ENCODE data around the gene CNGA3. TPM values are rescaled to one million over a fixed set of nuclear protein-coding genes. Genes with fewer than 3 reads are reported as not detected.
"Not testable (repeated sequence)": the region's sequence is repeated elsewhere in the genome, so short reads cannot be mapped to it uniquely, and the experiment has no call there.

The CNGA3 gene
- 0.85 TPM for total RNA-seq
- polyA plus RNA-seq: 0.15 TPM

DNA sequence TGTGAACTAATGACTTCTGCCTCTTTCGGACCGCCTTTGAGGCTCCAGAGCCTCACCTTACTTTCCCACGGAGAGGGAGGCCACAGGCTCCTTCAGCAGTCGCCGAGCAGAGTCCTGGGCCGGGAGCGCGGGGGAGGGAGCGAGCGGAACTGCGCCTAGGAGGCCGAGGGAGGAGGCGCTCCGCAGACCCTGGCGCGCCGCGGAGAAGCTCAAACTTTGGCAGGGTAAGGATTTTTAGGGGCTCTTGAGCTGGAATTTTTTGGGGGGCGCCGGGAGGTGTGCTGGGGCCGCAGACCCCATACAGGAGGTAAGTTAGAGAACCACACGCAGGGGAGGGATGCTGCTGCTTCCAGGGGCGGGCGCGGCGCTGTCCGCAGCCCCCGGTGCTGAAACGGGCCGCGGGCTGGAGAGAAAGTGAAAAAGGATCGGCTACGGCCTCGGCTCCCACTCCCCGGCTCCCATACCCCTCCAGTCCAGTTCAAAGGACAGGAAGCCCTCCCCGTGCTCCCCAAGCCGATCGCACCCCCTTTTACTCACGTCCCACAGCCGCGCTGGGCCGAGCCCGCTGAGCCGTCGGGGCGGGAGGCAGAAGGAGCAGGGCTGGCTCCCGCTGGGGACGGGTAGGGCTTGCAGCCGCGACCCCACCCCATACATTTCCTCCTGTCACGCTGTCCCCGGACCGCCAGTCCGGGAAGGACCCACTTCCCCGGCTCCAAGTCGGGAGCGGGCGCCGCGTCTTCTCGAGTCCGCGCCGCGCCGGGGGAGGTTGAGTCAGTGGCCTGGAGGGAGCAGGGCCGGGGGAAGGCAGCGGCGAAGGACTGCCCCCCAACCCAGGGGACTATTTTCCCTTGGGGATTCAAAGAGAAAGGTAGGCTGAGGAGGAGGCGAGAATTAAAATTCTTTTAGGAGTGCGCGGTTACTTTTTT lies at the start of gene CNGA3:
Gene CNGA3 (plus strand): TSS at position 146 of the 926 bp plus-strand sequence. CDS start 23,520 bp downstream, outside the sequence.
- WGBS: 2% methylated on average over 72 of the region's 72 CpGs
- Histone ChIP-seq H3K4me3 (ENCODE audit: low read depth, low read length) (no peak within 1 kb of the TSS), H3K36me3 (ENCODE audit: insufficient read depth) (no peaks in the 10 kb centered on the region), H3K4me1 (ENCODE audit: insufficient read depth) (no peaks in the 10 kb centered on the region), H3K27ac (ENCODE audit: low read depth) (no peak within 1 kb of the TSS)
- DNase-seq (ENCODE audit: extremely low spot score): no peak

DNA sequence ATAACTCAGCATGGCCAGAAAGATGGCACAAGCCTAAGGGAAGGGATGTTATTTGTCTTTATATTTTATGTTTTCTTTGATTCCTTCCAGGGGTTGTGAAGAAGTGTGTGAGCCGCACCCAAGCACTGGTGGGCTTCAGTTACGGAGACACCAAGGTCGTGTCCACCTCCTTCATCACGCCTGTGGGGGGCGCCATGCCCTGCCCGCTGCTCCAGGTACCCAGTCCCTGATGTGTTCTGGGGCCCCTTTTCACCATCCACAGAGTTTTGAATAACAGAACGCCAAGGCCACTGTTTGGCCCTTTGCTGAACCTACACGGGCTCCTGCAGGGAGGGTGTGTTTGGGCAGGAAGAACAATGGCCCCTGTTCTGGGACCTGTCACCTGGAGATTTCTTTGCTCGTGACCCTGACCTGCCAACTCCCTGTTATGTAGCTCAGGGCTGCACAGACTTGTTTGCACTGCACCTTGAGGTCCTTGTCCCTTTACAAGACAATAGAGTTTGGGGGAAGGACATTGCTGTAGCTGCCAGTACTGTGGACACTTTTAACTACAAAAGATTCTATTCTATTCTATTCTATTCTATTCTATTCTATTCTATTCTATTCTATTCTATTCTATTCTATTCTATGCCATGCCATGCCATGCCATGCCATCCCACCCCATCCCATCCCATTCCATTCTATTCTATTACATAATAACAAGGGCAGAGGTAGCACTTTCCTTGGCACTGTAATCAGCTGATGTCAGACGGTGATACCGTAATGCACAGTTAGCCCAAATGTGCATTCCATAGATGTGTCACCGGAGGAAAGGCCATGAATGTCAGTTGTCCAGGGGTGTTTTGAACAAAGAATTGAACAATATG lies 48.2 kb upstream of the CNGA3 start:
- no peak overlapping the region for H3K4me3 ChIP-seq (ENCODE audit: low read depth, low read length)
- H3K36me3 ChIP-seq (ENCODE audit: insufficient read depth): no peaks in the 10 kb centered on the region
- no peak for DNase-seq (ENCODE audit: extremely low spot score)
- no peak overlapping the region for H3K27ac ChIP-seq (ENCODE audit: low read depth)
- H3K4me1 ChIP-seq (ENCODE audit: insufficient read depth): no peaks in the 10 kb centered on the region
- WGBS: 76% methylated on average over 12 of the region's 12 CpGs

DNA sequence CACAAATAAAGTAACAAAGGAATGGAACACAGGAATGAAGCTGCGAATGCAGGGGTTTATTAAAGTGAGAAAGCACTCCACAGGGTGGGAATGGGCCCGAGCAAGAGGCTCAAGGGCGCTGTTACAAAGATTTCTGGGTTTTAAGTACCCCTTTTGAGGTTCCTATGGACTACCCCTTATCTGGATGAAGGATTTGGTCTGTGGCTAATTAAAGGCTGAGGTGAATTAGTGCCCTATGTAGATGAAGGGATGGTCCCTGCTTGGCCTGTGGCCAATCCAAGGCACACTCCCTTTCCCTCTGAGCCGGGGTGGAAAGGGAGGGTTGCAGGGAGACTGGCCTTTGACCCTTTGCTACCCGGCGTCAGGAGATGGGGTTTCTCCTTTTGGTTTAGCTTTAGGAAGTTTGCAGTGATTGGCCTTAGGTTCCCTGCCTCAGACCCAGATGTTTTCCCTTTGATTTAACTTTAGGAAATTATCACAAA lies 47.5 kb upstream of the CNGA3 start:
- DNase-seq (ENCODE audit: extremely low spot score): no peak
- 66% methylated on average over 6 of the region's 6 CpGs for WGBS

DNA sequence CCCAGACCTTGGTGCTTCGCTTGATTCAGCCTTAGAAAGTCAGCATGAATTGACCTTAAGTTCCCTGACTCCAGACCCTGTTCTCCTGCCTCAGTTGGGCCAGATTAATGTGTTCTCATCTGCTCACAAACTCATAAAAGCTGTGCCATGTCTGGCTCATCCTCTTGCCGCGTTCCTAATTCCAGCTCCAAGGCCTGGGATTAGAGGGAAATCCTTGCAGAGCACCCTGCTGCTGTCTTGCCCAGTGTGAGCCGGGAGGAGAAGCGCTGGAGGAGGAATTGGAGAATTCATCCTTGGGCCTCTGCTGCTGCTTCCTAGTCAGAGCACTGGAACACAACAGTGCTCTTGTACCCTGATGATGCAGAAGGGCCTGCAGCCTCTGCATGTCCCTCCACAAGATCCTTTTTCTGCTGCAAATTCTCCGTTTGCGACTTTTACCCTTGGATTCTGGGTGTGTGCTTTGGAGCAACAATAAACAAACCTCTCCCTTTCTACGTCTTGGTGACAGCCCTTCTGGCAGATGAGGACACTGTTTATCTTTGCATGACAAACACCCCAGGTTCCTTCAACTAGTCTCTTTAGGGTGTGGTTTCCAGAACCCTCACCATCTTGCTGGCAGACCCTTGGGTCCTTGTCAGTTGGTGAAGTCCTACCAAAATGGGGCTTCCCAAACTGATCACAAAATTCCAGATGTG lies 46.9 kb upstream of the CNGA3 start:
- Histone ChIP-seq H3K4me3 (ENCODE audit: low read depth, low read length) (no peak overlapping the region), H3K36me3 (ENCODE audit: insufficient read depth) (no peaks in the 10 kb centered on the region), H3K4me1 (ENCODE audit: insufficient read depth) (no peaks in the 10 kb centered on the region), H3K27ac (ENCODE audit: low read depth) (no peak overlapping the region)
- WGBS: 48% methylated on average over 8 of the region's 8 CpGs
- no peak for DNase-seq (ENCODE audit: extremely low spot score)

More for the DNA sequence above, 47.5 kb upstream of the CNGA3 start:
- H3K27ac ChIP-seq (ENCODE audit: low read depth): no peak overlapping the region
- H3K4me3 ChIP-seq (ENCODE audit: low read depth, low read length): no peak overlapping the region
- H3K4me1 ChIP-seq (ENCODE audit: insufficient read depth): no peaks in the 10 kb centered on the region
- no peaks in the 10 kb centered on the region for H3K36me3 ChIP-seq (ENCODE audit: insufficient read depth)

DNA sequence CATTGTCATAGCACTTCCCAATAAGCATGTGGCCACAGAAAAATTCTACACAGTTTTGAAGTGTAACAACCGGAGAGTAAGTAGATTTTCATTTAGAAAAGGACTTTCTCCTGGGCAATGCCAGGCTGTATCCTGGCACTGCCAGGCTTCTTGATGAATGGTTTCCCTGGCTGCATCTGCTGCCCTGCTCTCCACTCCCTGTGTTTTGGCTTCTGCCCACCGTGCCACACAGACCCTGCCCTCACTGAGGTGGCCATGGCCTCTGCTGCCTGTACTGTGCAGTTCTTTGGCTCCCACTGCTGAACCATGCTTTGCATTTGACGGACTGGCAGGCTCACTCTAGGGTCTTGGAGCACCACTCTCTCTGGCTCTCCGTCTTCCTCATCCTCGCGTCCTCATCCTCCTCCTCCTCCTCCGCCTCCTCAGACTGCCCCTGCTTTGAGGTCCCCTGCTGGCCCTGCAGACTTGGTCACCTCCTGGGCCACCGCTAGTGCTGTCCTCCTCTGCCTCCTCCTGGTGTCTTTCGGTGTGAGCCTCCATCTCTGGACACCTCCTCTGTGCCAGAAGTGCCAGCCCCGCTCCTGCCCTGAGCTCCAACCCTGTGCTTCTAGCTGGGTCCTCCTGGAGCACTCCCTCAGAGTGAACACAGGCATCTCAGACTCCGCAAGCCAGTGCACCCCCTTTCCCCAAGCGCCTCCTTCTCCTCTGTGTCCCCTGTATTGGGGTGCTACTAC lies 45.9 kb upstream of the CNGA3 start:
- H3K4me1 ChIP-seq (ENCODE audit: insufficient read depth): no peaks in the 10 kb centered on the region
- WGBS: 93% methylated on average over 12 of the region's 12 CpGs
- no peak overlapping the region for H3K4me3 ChIP-seq (ENCODE audit: low read depth, low read length)
- H3K36me3 ChIP-seq (ENCODE audit: insufficient read depth): no peaks in the 10 kb centered on the region
- DNase-seq (ENCODE audit: extremely low spot score): no peak
- H3K27ac ChIP-seq (ENCODE audit: low read depth): no peak overlapping the region

DNA sequence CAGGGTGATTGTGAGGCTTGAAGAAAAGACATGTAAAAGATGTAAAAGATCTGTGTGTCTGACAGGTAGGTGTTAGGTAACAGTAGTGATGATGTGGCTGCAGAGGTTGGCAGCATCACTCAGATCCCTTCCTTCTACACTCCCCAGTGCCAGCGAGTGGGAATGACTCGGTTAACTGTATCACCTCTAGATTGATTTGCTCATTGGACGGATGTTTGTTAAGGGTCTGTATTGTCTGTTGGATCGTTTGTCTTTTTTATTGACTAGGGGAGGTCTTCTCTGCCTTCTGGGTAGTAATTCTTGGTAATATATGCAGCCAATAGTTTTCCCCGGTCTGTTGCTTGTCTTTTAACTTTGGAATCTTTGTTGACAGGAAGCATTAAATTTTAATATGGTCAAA lies 44.8 kb upstream of the CNGA3 start:
- Histone ChIP-seq H3K36me3 (ENCODE audit: insufficient read depth) (no peaks in the 10 kb centered on the region), H3K4me1 (ENCODE audit: insufficient read depth) (no peaks in the 10 kb centered on the region), H3K27ac (ENCODE audit: low read depth) (no peak overlapping the region), H3K4me3 (ENCODE audit: low read depth, low read length) (no peak overlapping the region)
- WGBS: 60% methylated on average over 5 of the region's 5 CpGs
- DNase-seq (ENCODE audit: extremely low spot score): no peak

DNA sequence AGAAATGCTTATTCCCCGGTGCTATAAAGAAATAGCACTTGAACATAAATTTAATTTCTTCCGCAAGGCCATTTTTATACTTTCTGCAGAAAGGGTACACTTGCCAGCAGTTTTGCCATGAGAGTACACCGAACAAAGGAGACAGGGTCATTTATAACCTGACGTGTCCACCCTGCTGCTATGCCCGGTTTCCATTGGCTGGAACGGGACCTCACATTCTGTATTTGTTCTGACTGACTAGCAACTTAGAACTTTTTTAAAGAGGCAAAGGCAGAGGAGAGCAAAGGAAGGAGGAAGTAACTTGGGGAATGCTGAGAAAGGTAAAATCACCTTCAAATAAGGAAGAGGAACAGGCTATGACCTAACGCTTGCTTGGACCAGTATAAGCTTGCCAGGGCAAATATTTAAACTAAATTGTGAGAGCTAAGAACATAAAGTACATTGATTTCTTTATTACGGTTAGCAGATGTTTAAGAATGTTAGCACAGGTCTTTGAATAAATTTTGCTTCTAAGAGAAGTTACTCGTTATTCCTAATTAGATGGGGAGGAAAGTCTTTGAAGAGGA lies 39.0 kb upstream of the CNGA3 start:
- WGBS: 82% methylated on average over 9 of the region's 9 CpGs
- H3K36me3 ChIP-seq (ENCODE audit: insufficient read depth); H3K4me1 ChIP-seq (ENCODE audit: insufficient read depth); H3K27ac ChIP-seq (ENCODE audit: low read depth); H3K4me3 ChIP-seq (ENCODE audit: low read depth, low read length); DNase-seq (ENCODE audit: extremely low spot score): not testable (repeated sequence)

DNA sequence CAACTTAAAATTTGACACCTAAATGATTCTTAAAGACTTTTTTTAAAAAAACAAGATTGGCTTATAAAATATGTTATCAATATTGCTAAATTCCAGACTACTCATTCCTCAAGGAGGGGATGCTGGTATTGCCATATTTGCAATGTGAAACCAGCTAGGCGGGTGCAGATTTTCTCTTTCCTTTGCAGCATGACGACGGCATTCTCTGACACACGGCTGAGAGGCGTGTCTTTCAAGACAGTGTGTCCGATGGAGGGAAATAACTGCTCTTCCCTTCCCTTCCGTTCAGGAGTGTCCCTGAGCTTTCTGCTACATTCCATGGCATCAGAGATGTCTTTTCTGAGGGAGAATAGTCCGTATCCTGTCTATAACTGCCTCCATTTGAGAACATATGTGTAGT lies 38.2 kb upstream of the CNGA3 start:
- Histone ChIP-seq H3K4me1 (ENCODE audit: insufficient read depth) (no peaks in the 10 kb centered on the region), H3K4me3 (ENCODE audit: low read depth, low read length) (no peak overlapping the region), H3K27ac (ENCODE audit: low read depth) (no peak overlapping the region), H3K36me3 (ENCODE audit: insufficient read depth) (no peaks in the 10 kb centered on the region)
- 49% methylated on average over 8 of the region's 8 CpGs for WGBS
- no peak for DNase-seq (ENCODE audit: extremely low spot score)

DNA sequence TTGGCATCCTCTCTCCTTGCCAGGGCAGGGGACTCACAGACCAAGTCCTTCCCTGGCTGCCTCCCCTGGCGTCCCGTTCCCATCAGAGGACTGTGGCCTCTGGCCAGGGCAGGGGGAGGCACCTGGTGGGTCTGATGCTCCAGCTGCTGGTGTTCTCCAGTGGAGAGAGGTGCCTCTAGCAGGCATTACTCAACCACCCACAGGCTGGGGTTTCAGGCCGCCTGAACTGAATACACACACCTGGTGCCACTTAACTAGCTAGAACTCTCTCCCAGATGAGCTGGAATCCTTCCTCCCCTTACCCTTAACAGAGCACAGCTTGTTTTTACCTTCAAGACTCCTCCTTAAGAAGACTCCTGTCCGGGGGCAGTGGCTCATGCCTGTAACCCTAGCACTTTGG lies 37.7 kb upstream of the CNGA3 start:
- Histone ChIP-seq H3K27ac (ENCODE audit: low read depth) (no peak overlapping the region), H3K4me3 (ENCODE audit: low read depth, low read length) (no peak overlapping the region), H3K36me3 (ENCODE audit: insufficient read depth) (no peaks in the 10 kb centered on the region), H3K4me1 (ENCODE audit: insufficient read depth) (no peaks in the 10 kb centered on the region)
- DNase-seq (ENCODE audit: extremely low spot score): no peak
- 68% methylated on average over 4 of the region's 4 CpGs for WGBS

DNA sequence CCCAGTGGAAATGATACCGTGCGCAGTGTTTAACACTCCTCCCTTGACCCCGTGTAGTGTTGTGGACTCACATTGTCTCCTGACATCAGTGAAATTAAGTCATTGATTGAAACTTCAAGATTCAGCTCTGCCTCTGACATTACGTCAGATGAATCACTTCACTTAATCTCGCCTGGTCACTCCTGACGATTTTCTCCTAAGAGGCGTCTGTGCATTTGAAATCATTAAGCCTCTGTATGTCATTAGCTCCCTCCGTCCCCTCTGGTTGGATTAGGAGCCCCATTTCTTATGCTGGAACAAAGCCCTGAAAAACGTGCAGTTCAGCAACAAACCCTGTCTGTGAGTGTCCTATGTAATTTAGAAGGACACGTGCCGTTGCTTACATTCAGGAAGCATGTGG lies 36.7 kb upstream of the CNGA3 start:
- H3K4me1 ChIP-seq (ENCODE audit: insufficient read depth): no peaks in the 10 kb centered on the region
- H3K4me3 ChIP-seq (ENCODE audit: low read depth, low read length): no peak overlapping the region
- no peak overlapping the region for H3K27ac ChIP-seq (ENCODE audit: low read depth)
- no peaks in the 10 kb centered on the region for H3K36me3 ChIP-seq (ENCODE audit: insufficient read depth)
- DNase-seq (ENCODE audit: extremely low spot score): no peak
- WGBS: 89% methylated on average over 11 of the region's 11 CpGs

DNA sequence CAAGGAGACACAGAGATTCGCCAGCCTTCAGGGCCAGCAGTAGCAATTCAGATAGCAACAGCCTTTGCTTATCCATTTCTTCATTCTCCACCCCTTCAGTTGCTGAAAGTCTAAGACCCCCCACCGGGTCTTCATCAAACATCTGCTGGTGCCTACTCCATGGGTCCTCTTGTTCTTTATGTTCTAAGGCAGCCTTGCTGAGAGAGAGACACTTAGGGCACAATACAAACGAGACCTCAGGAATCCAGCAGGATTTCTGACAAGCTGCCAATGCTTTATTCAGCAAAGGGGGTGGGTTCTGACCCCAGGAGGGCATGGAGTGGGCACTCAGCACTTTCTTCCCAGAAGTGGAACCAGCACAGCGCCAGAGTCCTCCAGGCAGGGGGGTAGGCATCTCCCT lies 36.2 kb upstream of the CNGA3 start:
- no peak for DNase-seq (ENCODE audit: extremely low spot score)
- Histone ChIP-seq H3K4me3 (ENCODE audit: low read depth, low read length) (no peak overlapping the region), H3K4me1 (ENCODE audit: insufficient read depth) (no peaks in the 10 kb centered on the region), H3K27ac (ENCODE audit: low read depth) (no peak overlapping the region), H3K36me3 (ENCODE audit: insufficient read depth) (no peaks in the 10 kb centered on the region)
- WGBS: 79% methylated on average over 4 of the region's 4 CpGs

DNA sequence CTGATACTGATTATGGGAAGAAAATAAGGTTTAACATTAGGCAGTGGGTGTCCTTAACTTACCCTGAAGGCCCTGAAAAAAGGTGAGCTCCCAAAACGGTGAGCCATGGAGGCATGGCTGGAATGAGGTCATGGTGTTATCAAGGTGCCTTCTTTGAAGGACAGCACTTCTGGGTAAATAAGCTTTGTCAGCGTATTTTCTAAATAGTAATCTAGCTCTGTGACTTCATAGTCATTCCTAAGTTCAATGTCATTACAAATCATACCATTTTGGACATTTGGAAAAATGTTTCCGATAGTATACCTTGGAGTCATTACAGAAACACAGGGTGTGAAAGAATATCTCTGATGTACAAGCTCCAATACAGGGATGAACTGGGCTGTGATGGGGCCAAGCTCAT lies 35.2 kb upstream of the CNGA3 start:
- DNase-seq (ENCODE audit: extremely low spot score): no peak
- Histone ChIP-seq H3K4me3 (ENCODE audit: low read depth, low read length) (no peak overlapping the region), H3K4me1 (ENCODE audit: insufficient read depth) (no peaks in the 10 kb centered on the region), H3K36me3 (ENCODE audit: insufficient read depth) (no peaks in the 10 kb centered on the region), H3K27ac (ENCODE audit: low read depth) (no peak overlapping the region)
- WGBS: 87% methylated on average over 3 of the region's 3 CpGs
